IMR-90 (cell line): ENCODE measurements around the gene ACYP2. TPM values are rescaled to one million over a fixed set of nuclear protein-coding genes. Genes with fewer than 3 reads are reported as not detected.

Source experiments
- ATAC-seq: fragments of 200-7000 bp; cut with Tn5 transposase; 2 replicates; pipeline ENCODE4 v1.9.1; 2020; ENCODE audit warnings: low read depth, mild to moderate bottlenecking, moderate library complexity
- BruUV-seq: library from RNA; stranded (reverse); fragments of 400-500 nt; replicated peaks from 2 replicates; lab custom pipeline; 2021; lab: Mats Ljungman, UMichigan
- CTCF ChIA-PET: fragments of 300-600 bp; formaldehyde crosslinking; extraction: SDS; loops from one replicate; lab custom pipeline; 2021; ENCODE audit warnings: antibody characterized with exemption; lab: Yijun Ruan, JAX
- POLR2A ChIA-PET: fragments of 300-600 bp; sonication (Branson Sonifier 250); formaldehyde crosslinking; loops from one replicate; lab custom pipeline; 2022; ENCODE audit warnings: antibody characterized with exemption; ENCODE audit not compliant: unreplicated experiment; lab: Charles Lee
- DNase-seq: peaks from one replicate; pipeline ENCODE4 v3.0.0; 2013
- H2AFZ ChIP-seq: replicated peaks from 2 replicates; pipeline ENCODE3; 2013; ENCODE audit warnings: low read length, mild to moderate bottlenecking; ENCODE audit not compliant: poor library complexity
- H2AK5ac ChIP-seq: 2 replicates; pipeline ENCODE4 v1.6.1; 2013; ENCODE audit warnings: low read depth, low read length, inconsistent platforms
- H2AK9ac ChIP-seq: replicated peaks from 2 replicates; pipeline ENCODE3; 2013; ENCODE audit warnings: mild to moderate bottlenecking, low read depth, low read length, moderate library complexity; ENCODE audit not compliant: poor library complexity
- H2BK120ac ChIP-seq: 2 replicates; pipeline ENCODE4 v1.6.1; 2013; ENCODE audit warnings: low read depth, low read length, inconsistent platforms
- H2BK15ac ChIP-seq: 3 replicates; pipeline ENCODE4 v1.6.1; 2013; ENCODE audit warnings: low read depth, low read length, inconsistent platforms
- H2BK20ac ChIP-seq: 2 replicates; pipeline ENCODE4 v1.6.1; 2013; ENCODE audit warnings: low read depth, mild to moderate bottlenecking, inconsistent platforms, low read length, moderate library complexity
- H2BK5ac ChIP-seq: 2 replicates; pipeline ENCODE4 v1.6.1; 2013; ENCODE audit warnings: mild to moderate bottlenecking, low read depth, low read length, inconsistent platforms; ENCODE audit not compliant: poor library complexity, severe bottlenecking
- H3K14ac ChIP-seq: replicated peaks from 2 replicates; pipeline ENCODE4 v1.6.1; 2013; ENCODE audit warnings: low read depth, low read length, inconsistent platforms
- H3K18ac ChIP-seq: 2 replicates; pipeline ENCODE4 v1.6.1; 2013; ENCODE audit warnings: low read depth, low read length, control low read depth
- H3K23ac ChIP-seq: 2 replicates; pipeline ENCODE4 v1.6.1; 2013; ENCODE audit warnings: low read depth, low read length, inconsistent platforms
- H3K27ac ChIP-seq: 2 replicates; pipeline ENCODE4 v1.5.1; 2013; ENCODE audit warnings: mild to moderate bottlenecking, control low read depth, low read length; ENCODE audit not compliant: insufficient read depth
- H3K27me3 ChIP-seq: 2 replicates; pipeline ENCODE4 v1.6.1; 2013; ENCODE audit warnings: low read length; ENCODE audit not compliant: control insufficient read depth, insufficient read depth
- H3K36me3 ChIP-seq: 2 replicates; pipeline ENCODE4 v1.6.1; 2013; ENCODE audit warnings: low read length, mixed read lengths; ENCODE audit not compliant: control insufficient read depth, insufficient read depth
- H3K4ac ChIP-seq: 2 replicates; pipeline ENCODE4 v1.6.1; 2013; ENCODE audit warnings: low read depth, low read length, inconsistent platforms
- H3K4me1 ChIP-seq: 2 replicates; pipeline ENCODE4 v1.6.1; 2013; ENCODE audit warnings: low read length, mixed read lengths; ENCODE audit not compliant: control insufficient read depth, insufficient read depth
- H3K4me2 ChIP-seq: 2 replicates; pipeline ENCODE4 v1.6.1; 2013; ENCODE audit warnings: low read depth, mild to moderate bottlenecking, control low read depth, low read length, moderate library complexity
- H3K4me3 ChIP-seq: 2 replicates; pipeline ENCODE4 v1.5.1; 2013; ENCODE audit warnings: low read depth, mild to moderate bottlenecking, control low read depth, low read length, moderate library complexity; ENCODE audit not compliant: insufficient read depth
- H3K56ac ChIP-seq: 2 replicates; pipeline ENCODE4 v1.6.1; 2013; ENCODE audit warnings: low read length, inconsistent platforms; ENCODE audit not compliant: insufficient read depth; ENCODE audit errors: extremely low read depth
- H3K79me1 ChIP-seq, 2 experiments: 2 replicates each; pipeline ENCODE4 v1.6.1; 2013; ENCODE audit warnings: low read length in 2 of 2, inconsistent platforms in 1 of 2, low read depth in 1 of 2
- H3K9ac ChIP-seq: 2 replicates; pipeline ENCODE4 v1.6.1; 2013; ENCODE audit warnings: low read depth, low read length, control low read depth
- H3K9me1 ChIP-seq: 2 replicates; pipeline ENCODE4 v1.6.1; 2013; ENCODE audit warnings: low read length, inconsistent platforms; ENCODE audit not compliant: insufficient read depth
- H3K9me3 ChIP-seq: 2 replicates; pipeline ENCODE4 v1.6.1; 2013; ENCODE audit warnings: low read length; ENCODE audit not compliant: control insufficient read depth, insufficient read depth
- H4K20me1 ChIP-seq: 2 replicates; pipeline ENCODE4 v1.6.1; 2013; ENCODE audit warnings: low read length, inconsistent platforms; ENCODE audit not compliant: insufficient read depth
- H4K5ac ChIP-seq: 2 replicates; pipeline ENCODE4 v1.6.1; 2013; ENCODE audit warnings: mild to moderate bottlenecking, low read depth, low read length, control low read depth
- H4K8ac ChIP-seq, 2 experiments: 2 replicates each; pipeline ENCODE4 v1.6.1; 2013; ENCODE audit warnings: low read depth in 2 of 2, low read length in 2 of 2, control low read depth in 1 of 2, inconsistent platforms in 1 of 2
- H4K91ac ChIP-seq: 2 replicates; pipeline ENCODE4 v1.6.1; 2013; ENCODE audit warnings: low read depth, low read length, inconsistent platforms; ENCODE audit not compliant: insufficient read depth
- BHLHE40 ChIP-seq: fragments of 150-350 bp; IDR thresholded peaks from 2 replicates; pipeline ENCODE4 v1.6.1; 2016; ENCODE audit warnings: mild to moderate bottlenecking, low read depth, low read length
- CEBPB ChIP-seq: IDR thresholded peaks from 2 replicates; pipeline ENCODE4 v1.6.1; 2012; ENCODE audit warnings: low read depth, low read length, improper control_type of control experiment
- CHD1 ChIP-seq: IDR thresholded peaks from 2 replicates; pipeline ENCODE4 v1.6.1; 2012; ENCODE audit warnings: low read depth, low read length, improper control_type of control experiment
- CTCF ChIP-seq: conservative IDR thresholded peaks from 2 replicates; pipeline ENCODE4 v1.5.1; 2012; ENCODE audit warnings: mild to moderate bottlenecking, low read depth, low read length, improper control_type of control experiment
- FOS ChIP-seq: fragments of 150-350 bp; IDR thresholded peaks from 2 replicates; pipeline ENCODE4 v1.6.1; 2016; ENCODE audit warnings: low read depth, low read length
- MAFK ChIP-seq: IDR thresholded peaks from 2 replicates; pipeline ENCODE4 v1.6.1; 2012; ENCODE audit warnings: low read depth, low read length, improper control_type of control experiment
- MAZ ChIP-seq: IDR thresholded peaks from 2 replicates; pipeline ENCODE4 v1.6.1; 2012; ENCODE audit warnings: low read depth, mild to moderate bottlenecking, low read length, improper control_type of control experiment, moderate library complexity, borderline replicate concordance
- MXI1 ChIP-seq: IDR thresholded peaks from 2 replicates; pipeline ENCODE4 v1.6.1; 2012; ENCODE audit warnings: low read depth, mild to moderate bottlenecking, low read length, moderate library complexity, borderline replicate concordance
- NFE2L2 ChIP-seq: fragments of 150-350 bp; IDR thresholded peaks from 2 replicates; pipeline ENCODE4 v1.6.1; 2016; ENCODE audit warnings: low read depth, mild to moderate bottlenecking, low read length
- POLR2A ChIP-seq: IDR thresholded peaks from 2 replicates; pipeline ENCODE4 v1.6.1; 2012; ENCODE audit warnings: mild to moderate bottlenecking, low read depth, low read length
- RAD21 ChIP-seq: IDR thresholded peaks from 2 replicates; pipeline ENCODE4 v1.6.1; 2012; ENCODE audit warnings: low read length, improper control_type of control experiment
- RCOR1 ChIP-seq: IDR thresholded peaks from 2 replicates; pipeline ENCODE4 v1.6.1; 2012; ENCODE audit warnings: mild to moderate bottlenecking, low read length, improper control_type of control experiment; ENCODE audit not compliant: insufficient replicate concordance
- RFX5 ChIP-seq: IDR thresholded peaks from 2 replicates; pipeline ENCODE4 v1.8.0; 2012; ENCODE audit warnings: low read depth, mild to moderate bottlenecking, low read length, moderate library complexity
- SMC3 ChIP-seq: fragments of 150-350 bp; IDR thresholded peaks from 2 replicates; pipeline ENCODE4 v1.6.1; 2016; ENCODE audit warnings: low read depth, mild to moderate bottlenecking, antibody characterized with exemption, low read length, moderate library complexity
- WGBS, 2 experiments: methylation state at CpG; one replicate each; pipeline versions ENCODE4 v1.1.5 to v1.1.7; 2013; ENCODE audit warnings: missing lambda C conversion rate in 2 of 2; ENCODE audit not compliant: insufficient read length in 1 of 2; ENCODE audit errors: extremely low coverage in 2 of 2; 5-methylcytosine and 5-hydroxymethylcytosine counted together
- dilution Hi-C: fragments of 300-500 bp; cut with HindIII; formaldehyde crosslinking; loops from one replicate; pipeline ENCODE4 v1.14.3; 2018; ENCODE audit warnings: low sequenced_read_pairs; ENCODE audit not compliant: unreplicated experiment
- in situ Hi-C: fragments of 300-500 bp; cut with MboI; formaldehyde crosslinking; loops from 3 replicates; pipeline ENCODE4 v1.14.3; 2019; ENCODE audit warnings: low sequenced_read_pairs, inconsistent platforms, mixed read lengths
- intact Hi-C: fragments of 100-400 bp; cut with micrococcal nuclease; formaldehyde crosslinking; loops from 2 replicates; pipeline ENCODE4 v1.10.0; 2022
- polyA plus RNA-seq, 3 experiments: library from polyadenylated mRNA; depleted of rRNA; stranded (reverse); fragments of >200 nt; gene quantifications; 2 replicates each; pipeline ENCODE4 v1.2.3, GENCODE V29; 2012; ENCODE audit warnings: low replicate concordance in 1 of 3
- total RNA-seq: library from RNA; depleted of rRNA; stranded (reverse); fragments of >200 nt; gene quantifications from 2 replicates; pipeline ENCODE4 v1.2.3, GENCODE V29; 2012
- TF ChIP-seq, protein P1 (sequence below): fragments of 150-350 bp; IDR thresholded peaks from 2 replicates; pipeline ENCODE4 v1.6.1; 2016; ENCODE audit warnings: low read depth, mild to moderate bottlenecking, low read length, moderate library complexity, borderline replicate concordance
- TF ChIP-seq, protein P2 (sequence below): fragments of 150-350 bp; IDR thresholded peaks from 2 replicates; pipeline ENCODE4 v1.6.1; 2017; ENCODE audit warnings: mild to moderate bottlenecking, antibody characterized with exemption, low read length, low read depth

ACYP2 gene
- total and polyA plus RNA-seq, 2 of the 4 experiments (the other 2 are of a cell fraction): 3.9 to 7.4 TPM

GRCh38 chr2:54271843-54272627 lies 156.6 kb downstream of the ACYP2 start:
- Histone ChIP-seq H2BK5ac (no peak overlapping the region), H3K18ac (no peak overlapping the region), H3K79me1 (no peaks in the 10 kb centered on the region), H2AFZ (no peak overlapping the region), H3K4me3 (no peak overlapping the region), H2BK15ac (no peak overlapping the region), H4K91ac (no peak overlapping the region), H3K56ac (no peak overlapping the region), H3K9me3 (no peaks in the 10 kb centered on the region), H3K4ac (no peak overlapping the region), H3K27me3 (no peaks in the 10 kb centered on the region), H4K5ac (no peak overlapping the region), H3K36me3 (no peaks in the 10 kb centered on the region), H4K8ac (no peak overlapping the region), H2AK5ac (no peak overlapping the region), H3K27ac (no peak overlapping the region), H3K14ac (no peak overlapping the region), H2BK120ac (no peak overlapping the region), H2AK9ac (no peak overlapping the region), H3K9ac (no peak overlapping the region), H3K9me1 (no peaks in the 10 kb centered on the region), H4K20me1 (no peaks in the 10 kb centered on the region), H3K4me2 (no peak overlapping the region), H3K4me1 (no peaks in the 10 kb centered on the region), H2BK20ac (no peak overlapping the region), H3K23ac (no peak overlapping the region)
- DNase-seq: no peak
- no peak for ATAC-seq
- ChIA-PET POLR2A (no interaction called here), CTCF (no interaction called here)
- WGBS, 2 experiments: no CpG with 5 or more reads among the region's 6 CpGs
- intact Hi-C loops: loop anchor here (5.0 kb wide), 1 partner anchor 35 kb away; no protein-coding TSS in a partner anchor
- dilution Hi-C loops: no loop called here
- in situ Hi-C loops: no loop called here
- BruUV-seq: no TSS peak
- TF ChIP-seq MAFK: no peak
- TF ChIP-seq RFX5: no peak
- TF ChIP-seq, protein P1, sequence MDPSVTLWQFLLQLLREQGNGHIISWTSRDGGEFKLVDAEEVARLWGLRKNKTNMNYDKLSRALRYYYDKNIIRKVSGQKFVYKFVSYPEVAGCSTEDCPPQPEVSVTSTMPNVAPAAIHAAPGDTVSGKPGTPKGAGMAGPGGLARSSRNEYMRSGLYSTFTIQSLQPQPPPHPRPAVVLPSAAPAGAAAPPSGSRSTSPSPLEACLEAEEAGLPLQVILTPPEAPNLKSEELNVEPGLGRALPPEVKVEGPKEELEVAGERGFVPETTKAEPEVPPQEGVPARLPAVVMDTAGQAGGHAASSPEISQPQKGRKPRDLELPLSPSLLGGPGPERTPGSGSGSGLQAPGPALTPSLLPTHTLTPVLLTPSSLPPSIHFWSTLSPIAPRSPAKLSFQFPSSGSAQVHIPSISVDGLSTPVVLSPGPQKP: no peak
- no peak for TF ChIP-seq POLR2A
- no peak for TF ChIP-seq SMC3
- TF ChIP-seq CHD1: no peak
- no peak for TF ChIP-seq BHLHE40
- no peak for TF ChIP-seq NFE2L2
- no peak for TF ChIP-seq RAD21
- TF ChIP-seq FOS: no peak
- TF ChIP-seq MAZ: no peak
- no peak for TF ChIP-seq CEBPB
- no peak for TF ChIP-seq MXI1
- no peak for TF ChIP-seq CTCF
- no peak for TF ChIP-seq RCOR1
- TF ChIP-seq, protein P2, sequence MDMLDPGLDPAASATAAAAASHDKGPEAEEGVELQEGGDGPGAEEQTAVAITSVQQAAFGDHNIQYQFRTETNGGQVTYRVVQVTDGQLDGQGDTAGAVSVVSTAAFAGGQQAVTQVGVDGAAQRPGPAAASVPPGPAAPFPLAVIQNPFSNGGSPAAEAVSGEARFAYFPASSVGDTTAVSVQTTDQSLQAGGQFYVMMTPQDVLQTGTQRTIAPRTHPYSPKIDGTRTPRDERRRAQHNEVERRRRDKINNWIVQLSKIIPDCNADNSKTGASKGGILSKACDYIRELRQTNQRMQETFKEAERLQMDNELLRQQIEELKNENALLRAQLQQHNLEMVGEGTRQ: no peak
